ENCODE measurements around the gene HS6ST3.

DNA sequence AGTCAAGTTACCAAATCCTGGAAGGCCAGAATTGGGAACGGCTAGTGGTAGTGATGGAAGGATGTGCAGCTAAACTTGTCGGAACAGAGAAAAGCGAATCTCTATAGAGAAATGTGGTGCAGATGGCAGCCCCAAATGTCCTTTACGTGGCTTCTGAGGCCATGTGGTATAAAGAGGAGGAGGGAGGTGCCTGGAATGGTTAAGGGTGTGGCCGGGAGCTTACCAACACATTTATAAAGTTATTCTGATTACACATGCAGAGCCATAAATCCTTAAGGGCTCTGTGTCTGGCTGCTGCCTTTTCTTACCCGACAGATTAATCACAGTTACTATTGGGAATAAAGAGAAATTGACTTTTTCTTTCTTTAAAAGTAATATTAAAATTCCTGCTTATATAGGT is 714.3 kb downstream of the HS6ST3 start:
- TF ChIP-seq POLR2A (IDR thresholded peaks at IDR 0.05; ENCODE audit: low read length), result no peak
- no peak for TF ChIP-seq GATA1 (IDR thresholded peaks at IDR 0.05; ENCODE audit: low read depth, low read length)
